Stimulated activated CD8-positive, alpha-beta memory T cell treated with anti-CD3 and anti-CD28 coated beads, Interleukin-7, amount 100 ng/mL, for 24 hours (primary cell): ENCODE measurements around the gene COL6A1.

Experiments
- DNase-seq: peaks from one replicate; pipeline ENCODE4 v3.0.0-alpha.2; 2020; ENCODE audit warnings: low read depth

The COL6A1 gene

GRCh38 chr21:45994086-45994661 is 12.6 kb downstream of the COL6A1 start:
- no peak for DNase-seq

DNA sequence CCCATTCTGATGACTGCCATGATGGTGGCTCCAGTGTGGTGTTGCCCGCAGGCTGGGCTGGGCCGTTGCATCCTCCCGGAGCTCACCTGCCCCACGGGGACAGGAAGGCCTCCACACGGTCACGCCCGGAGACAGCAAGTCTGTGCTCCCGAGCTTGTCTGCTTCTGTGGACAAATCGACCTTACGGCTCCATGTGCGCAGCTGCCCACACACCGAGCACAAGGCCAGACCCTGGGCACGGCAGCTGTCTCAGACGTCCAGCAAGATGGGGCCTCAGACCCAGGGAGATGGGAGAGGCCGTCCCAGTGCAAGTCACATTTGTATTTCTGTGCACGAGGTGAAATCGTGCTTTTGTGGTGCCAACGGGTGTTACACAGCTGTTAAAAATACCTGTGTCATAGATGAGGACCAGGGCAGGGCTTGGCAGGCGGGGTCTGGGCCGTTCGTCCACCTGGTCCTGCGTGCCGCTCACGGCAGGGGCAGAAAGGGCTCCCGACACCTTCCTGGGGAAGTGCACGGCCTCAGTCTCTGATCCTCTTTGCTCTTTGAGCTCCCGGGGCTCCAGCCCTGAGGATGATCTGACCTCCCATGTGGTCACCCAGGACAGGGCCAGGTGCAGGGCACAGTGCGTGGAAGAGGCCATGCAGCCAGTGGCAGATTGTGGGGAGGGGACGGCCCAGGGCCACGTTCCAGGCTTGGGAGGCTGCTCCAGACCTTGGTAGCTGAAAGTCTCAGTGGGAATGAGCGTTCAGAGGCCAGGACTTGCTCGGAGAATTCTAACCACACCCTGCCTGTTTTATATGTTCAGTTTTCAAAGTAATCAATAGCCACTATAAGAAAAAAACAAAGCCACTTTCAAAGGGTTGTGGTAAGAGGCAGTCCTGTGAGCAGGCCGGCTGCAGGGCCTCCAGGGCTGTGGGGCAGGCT is 13.5 kb downstream of the COL6A1 start:
- DNase-seq: no peak

- no peak for DNase-seq
Measured at GRCh38 chr21:45995686-45996179, 14.2 kb downstream of the COL6A1 start.

GRCh38 chr21:45996311-45997204 is 15.0 kb downstream of the COL6A1 start:
- no peak for DNase-seq

DNA sequence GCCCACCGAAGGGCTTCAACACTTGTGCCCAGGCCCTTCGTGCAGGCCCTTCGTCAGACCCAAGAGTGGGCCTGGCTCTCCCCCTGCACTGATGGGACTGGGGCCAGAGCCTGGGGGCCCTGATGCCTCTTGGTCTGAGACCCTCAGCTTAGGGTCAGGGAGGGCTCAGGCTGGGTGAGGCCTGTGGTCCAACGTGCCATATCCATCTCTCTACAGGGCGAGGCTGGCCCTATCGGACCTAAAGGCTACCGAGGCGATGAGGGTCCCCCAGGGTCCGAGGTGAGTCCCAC is 15.6 kb downstream of the COL6A1 start:
- DNase-seq: no peak

DNA sequence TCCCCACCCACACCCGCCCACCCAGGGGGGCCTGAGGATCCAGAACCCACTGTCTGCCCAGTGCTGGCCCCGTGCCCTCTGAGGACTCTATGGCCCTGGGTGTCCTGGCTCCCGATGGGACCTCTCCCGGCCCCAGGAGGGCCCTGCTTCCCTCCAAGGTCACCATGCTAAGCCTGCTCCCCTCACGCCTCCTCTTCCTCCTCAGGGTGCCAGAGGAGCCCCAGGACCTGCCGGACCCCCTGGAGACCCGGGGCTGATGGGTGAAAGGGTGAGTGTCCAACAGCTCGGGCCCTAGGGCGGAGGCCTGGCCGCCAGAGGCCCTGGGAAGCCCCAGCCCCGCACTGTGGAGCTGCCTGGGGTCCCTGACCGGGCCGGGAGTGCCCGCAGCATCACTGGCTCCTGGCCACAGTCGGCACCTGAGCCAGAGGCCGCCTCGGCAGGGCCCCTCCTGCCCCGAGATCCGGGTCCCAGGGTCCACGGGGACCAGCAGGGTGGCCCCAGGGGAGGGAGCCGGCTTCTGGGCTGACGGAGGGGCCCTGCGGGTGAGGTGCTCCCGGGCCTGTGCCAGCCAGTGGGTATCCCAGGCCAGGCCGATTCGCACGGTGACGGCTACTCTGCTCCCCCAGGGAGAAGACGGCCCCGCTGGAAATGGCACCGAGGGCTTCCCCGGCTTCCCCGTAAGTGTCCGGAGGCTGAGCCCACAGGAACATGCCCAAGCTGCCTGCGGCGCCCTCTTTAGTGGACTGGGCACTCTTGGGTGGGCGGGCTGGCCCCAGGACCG is 16.1 kb downstream of the COL6A1 start:
- no peak for DNase-seq

DNA sequence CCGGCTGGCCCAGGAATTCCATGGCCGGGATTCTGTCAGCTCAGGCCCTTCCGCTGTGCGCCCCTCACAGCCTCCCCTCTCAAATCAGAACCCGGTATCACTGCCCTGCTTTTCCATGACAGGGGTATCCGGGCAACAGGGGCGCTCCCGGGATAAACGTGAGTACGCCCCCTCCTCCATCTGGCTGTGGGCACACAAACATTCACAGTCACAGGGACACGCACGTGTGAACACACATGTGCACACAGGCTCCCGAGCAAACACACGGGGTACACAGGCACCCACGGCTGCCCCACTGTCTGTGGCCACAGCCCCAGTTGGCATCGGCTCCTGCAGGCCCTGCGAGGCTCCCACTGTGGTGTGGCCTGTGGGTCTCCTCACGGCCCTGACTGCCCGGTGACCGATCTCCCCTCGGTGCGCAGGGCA is 16.7 kb downstream of the COL6A1 start:
- no peak for DNase-seq

- DNase-seq: no peak
Measured at GRCh38 chr21:45998871-45999580, 17.5 kb downstream of the COL6A1 start.

- no peak for DNase-seq
Measured at GRCh38 chr21:45999581-46000181, 18.1 kb downstream of the COL6A1 start.

GRCh38 chr21:46000182-46000730 is 18.7 kb downstream of the COL6A1 start:
- DNase-seq: no peak

- no peak for DNase-seq
Measured at GRCh38 chr21:46000731-46001641, 19.4 kb downstream of the COL6A1 start.

- no peak for DNase-seq
Measured at GRCh38 chr21:46001821-46002681, 20.5 kb downstream of the COL6A1 start.

DNA sequence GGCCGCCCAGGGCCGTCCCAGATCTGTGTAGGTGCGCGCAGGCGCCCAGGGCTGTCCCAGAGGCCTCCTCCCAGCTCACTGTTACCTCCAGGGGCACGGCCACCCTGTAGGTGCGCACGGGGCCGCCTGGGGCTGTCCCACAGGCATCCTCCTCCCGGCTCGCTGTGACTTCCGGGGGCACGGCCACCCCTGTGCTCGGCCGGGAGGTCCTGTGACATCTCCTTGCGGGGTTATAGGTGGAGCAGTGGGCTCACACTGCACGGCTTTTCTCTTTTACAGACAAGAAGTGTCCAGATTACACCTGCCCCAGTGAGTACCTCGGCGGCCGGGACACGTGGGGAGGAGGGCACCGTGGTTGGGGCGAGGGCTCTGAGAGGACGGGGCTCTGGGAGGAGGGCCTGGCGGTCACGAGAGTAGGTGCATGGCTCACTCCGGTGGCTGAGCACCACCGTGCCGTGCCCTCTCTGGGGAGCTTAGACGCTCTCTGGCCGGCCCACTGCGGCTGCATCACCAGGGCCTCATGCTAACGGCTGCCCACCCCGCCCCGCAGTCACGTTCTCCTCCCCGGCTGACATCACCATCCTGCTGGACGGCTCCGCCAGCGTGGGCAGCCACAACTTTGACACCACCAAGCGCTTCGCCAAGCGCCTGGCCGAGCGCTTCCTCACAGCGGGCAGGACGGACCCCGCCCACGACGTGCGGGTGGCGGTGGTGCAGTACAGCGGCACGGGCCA is 21.4 kb downstream of the COL6A1 start:
- no peak for DNase-seq

- no peak for DNase-seq
Measured at GRCh38 chr21:46003575-46004007, 22.0 kb downstream of the COL6A1 start.

GRCh38 chr21:46004168-46004861 is 22.7 kb downstream of the COL6A1 start:
- DNase-seq: no peak

DNA sequence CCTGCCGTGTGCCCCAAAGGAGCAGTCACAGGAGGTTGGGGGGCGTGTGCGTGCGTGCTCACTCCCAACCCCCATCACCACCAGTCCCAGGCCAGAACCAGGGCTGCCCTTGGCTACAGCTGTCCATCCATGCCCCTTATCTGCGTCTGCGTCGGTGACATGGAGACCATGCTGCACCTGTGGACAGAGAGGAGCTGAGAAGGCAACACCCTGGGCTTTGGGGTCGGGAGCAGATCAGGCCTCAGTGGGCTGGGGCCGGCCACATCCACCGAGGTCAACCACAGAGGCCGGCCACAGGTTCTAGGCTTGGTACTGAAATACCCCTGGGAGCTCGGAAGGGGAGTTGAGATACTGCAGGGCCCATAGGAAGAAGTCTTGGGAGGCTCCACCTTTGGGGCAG is 23.5 kb downstream of the COL6A1 start:
- DNase-seq: no peak

GRCh38 chr21:46005481-46005881 is 23.9 kb downstream of the COL6A1 start:
- no peak for DNase-seq
